GM12873 (cell line): ENCODE results near the gene IFNG-AS1.

Experiments used
- TF ChIP-seq, protein P1 (sequence below): IDR thresholded peaks from 2 replicates; pipeline ENCODE4 v1.5.1; 2012; ENCODE audit warnings: low read depth, mild to moderate bottlenecking, moderate library complexity, low read length, control low read depth; ENCODE audit not compliant: insufficient read depth; ENCODE audit errors: missing control alignments

IFNG-AS1 gene

DNA sequence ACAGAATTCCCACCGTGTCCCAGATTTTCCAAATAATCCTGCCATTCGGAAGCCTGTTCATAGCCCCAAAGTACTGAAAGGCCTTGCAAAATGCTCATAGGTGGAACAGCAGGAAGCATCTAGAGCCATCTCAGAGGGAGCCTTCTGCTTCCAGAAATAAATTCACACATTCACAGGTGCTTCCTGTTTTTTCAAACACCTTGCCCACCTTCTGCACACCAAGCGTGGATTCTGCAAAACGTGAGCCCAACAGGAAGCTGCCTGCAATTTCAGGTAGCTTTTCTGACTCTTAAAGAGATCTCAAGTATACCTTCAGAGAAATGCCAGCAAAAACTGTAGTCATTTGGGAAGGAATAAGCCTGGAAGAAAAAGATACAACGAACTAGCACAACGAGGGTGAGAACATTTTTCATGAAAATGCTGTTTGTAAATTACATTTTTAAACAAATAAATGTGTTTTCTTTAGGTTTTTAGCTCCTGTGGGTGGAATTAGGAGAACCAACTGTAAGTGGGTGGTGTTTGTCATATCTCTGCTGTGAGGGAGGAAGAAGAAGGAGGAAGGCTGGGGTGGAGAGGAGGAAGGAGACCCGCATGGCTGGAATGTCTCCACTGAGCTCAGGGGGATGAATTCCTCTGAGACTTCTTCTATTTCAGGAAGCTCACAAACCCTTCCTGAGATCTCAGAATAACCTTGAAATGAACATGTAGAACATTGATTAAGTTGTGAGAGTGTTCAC lies at the start of gene IFNG-AS1:
Gene IFNG-AS1 (plus strand): TSS at position 264 of the 737 bp plus-strand sequence.
- TF ChIP-seq, protein P1, sequence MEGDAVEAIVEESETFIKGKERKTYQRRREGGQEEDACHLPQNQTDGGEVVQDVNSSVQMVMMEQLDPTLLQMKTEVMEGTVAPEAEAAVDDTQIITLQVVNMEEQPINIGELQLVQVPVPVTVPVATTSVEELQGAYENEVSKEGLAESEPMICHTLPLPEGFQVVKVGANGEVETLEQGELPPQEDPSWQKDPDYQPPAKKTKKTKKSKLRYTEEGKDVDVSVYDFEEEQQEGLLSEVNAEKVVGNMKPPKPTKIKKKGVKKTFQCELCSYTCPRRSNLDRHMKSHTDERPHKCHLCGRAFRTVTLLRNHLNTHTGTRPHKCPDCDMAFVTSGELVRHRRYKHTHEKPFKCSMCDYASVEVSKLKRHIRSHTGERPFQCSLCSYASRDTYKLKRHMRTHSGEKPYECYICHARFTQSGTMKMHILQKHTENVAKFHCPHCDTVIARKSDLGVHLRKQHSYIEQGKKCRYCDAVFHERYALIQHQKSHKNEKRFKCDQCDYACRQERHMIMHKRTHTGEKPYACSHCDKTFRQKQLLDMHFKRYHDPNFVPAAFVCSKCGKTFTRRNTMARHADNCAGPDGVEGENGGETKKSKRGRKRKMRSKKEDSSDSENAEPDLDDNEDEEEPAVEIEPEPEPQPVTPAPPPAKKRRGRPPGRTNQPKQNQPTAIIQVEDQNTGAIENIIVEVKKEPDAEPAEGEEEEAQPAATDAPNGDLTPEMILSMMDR = no peak

DNA sequence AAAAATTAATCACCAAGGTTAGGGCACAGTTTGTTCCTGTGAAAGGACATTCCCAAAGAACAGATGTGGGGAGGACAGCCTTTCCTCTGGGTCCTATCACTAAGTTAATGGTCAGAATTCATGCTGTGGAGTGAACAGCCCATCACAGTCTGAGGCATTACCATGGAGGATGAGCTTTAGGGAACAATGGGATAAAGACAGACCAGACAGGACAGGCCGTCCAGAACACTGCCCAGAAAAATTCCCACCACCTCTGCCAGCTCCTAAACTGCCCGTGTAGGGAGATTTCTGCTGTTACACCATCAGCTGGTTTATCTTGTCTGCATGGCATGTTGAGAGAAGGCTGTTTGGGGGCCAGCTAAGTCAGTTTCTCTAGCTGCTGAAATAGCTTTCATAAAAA lies 49.6 kb upstream of the IFNG-AS1 start:
- TF ChIP-seq, protein P1 = no peak

DNA sequence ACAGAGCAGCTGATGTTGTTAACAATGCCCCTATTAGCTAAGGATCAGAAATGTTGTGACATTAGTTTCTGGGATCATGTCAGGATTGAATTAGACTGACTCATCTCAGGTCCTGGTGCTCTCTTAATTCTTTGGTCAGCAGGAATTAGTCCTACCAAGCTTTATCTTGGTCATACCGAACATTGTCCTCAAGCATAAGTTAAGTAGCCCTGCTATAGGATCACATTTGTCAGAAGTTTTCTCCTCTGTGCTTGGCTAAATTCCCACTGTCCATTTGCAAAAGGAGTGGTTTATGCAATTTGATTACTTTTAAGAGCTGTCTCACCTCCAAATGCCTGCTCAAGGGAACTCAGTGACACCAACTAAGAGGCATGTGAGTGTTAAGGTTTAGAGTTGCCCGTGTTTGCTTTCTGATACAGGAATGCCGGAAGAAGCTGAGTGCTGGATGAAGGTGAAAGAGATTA lies 48.4 kb upstream of the IFNG-AS1 start:
- TF ChIP-seq, protein P1 = no peak

DNA sequence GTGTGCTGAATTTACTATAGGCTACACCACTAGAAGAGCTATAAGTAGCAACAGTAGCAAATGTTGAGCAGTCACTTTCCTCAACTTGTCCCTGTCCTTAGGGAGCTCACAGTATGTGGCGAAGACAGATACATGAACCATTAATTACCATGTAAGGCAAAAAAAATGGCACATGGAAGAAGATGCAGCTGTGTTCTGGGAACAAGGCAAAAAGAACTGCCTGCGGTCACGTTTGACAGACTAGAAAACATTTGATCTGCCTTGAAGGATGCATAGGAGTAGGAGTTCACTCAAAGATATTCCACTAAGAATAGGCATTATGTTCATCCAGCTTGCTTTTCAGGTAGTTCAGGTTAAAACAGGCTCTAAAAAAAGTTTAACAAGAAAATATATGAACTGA lies 46.5 kb upstream of the IFNG-AS1 start:
- TF ChIP-seq, protein P1 = no peak

DNA sequence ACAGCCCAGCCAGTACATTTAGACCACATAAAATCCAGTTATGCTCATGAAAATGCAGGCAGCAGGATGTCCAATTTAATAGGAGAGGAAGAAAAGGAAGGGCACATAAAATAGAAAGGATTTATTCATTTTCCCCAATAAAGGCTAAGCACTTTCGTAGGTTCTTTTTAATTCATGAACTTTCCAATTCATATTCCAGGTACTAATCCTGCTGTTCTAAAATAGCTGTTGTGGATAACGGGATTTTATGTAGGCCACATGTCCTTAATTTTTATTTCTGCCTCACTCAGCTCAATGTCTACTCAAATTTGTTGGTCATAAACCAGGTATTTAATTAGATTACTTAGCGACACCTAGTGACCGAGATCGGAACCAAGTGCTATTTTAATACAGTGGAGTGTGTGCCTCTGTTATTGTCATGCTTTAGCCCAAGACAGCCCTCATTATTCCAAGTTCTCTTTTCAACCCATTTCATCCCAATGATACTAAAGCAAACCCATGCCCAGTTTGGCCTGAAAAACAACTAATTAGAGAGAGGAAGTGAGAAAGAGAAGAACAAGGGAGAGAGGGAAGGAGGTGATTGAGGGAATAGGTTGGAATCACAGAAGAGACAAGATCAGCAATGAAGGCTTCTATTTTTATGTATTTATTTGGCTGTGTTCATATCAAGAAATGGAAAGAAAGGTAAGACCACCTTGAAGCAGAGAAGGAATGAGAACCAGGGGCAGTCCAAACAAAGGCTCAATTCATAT lies 45.9 kb upstream of the IFNG-AS1 start:
- TF ChIP-seq, protein P1 = peak; percentile 71

DNA sequence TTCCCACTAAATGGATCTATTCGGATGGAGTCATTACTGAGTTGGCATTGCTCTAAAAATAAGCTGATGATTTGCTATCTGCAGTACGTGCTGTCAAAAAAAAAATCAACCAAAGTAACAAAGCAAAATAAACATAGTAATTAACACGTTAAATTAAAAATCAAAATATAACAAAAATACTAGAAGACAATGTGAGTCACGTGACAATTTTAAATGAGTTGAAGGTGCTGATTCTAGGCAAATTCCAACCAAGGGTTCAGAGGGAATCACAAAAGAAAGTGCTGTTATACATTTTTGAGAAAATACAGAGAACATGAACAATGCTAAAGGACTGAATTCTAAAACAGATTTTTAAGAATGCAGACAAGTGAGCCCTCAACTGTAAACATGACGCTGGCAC lies 45.2 kb upstream of the IFNG-AS1 start:
- TF ChIP-seq, protein P1 = no peak

DNA sequence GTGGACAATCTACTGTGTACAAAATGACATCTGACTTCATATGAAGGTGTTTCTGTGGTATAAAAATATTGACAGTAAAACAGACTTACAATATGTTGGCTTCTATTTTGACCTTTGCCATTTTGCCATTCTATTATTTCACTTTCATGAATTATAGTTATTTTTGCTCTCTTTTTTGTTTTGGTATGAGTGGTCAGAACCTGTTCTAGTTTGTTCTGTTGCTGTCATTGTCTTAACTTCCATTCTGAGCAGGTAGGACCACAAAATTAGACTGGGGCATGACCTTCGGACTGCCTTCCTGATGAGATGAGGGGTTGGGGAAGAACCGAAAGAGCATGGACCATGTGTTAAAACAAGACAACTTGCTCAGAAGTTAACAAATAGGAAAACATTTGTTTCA lies 36.5 kb upstream of the IFNG-AS1 start:
- TF ChIP-seq, protein P1 = no peak
